GM23338 (cell line): ENCODE measurements around the gene PELI1.

Source experiments
- CREB1 ChIP-seq: fragments of 250-450 bp; sonication (Bioruptor Pico); IDR thresholded peaks from 2 replicates; pipeline ENCODE4 v1.5.0; 2020; ENCODE audit warnings: low read depth, mild to moderate bottlenecking, moderate library complexity
- CTCF ChIP-seq, 2 experiments: fragments of 200-600 bp in 1 of 2; sonication (generic) in 1 of 2; conservative IDR thresholded peaks; 2 replicates each; pipeline versions ENCODE4 v1.5.1 to v1.6.1; 2016 to 2017; ENCODE audit warnings: antibody characterized with exemption in 2 of 2, low read depth in 2 of 2, mild to moderate bottlenecking in 2 of 2, moderate library complexity in 1 of 2
- ETS1 ChIP-seq: IDR thresholded peaks from 2 replicates; pipeline ENCODE4 v1.6.1; 2016; ENCODE audit warnings: antibody characterized with exemption
- EZH2 ChIP-seq: fragments of 200-600 bp; sonication (generic); IDR thresholded peaks from one replicate; pipeline ENCODE4 v1.8.0; 2017; ENCODE audit warnings: antibody characterized with exemption, mild to moderate bottlenecking, low read depth; ENCODE audit not compliant: unreplicated experiment
- EZH2phosphoT487 ChIP-seq: fragments of 200-600 bp; sonication (generic); IDR thresholded peaks from one replicate; pipeline ENCODE4 v1.8.1; 2018; ENCODE audit warnings: antibody characterized with exemption; ENCODE audit not compliant: unreplicated experiment
- JUNB ChIP-seq: IDR thresholded peaks from one replicate; pipeline ENCODE4 v1.6.1; 2016; ENCODE audit warnings: antibody characterized with exemption; ENCODE audit not compliant: unreplicated experiment
- POLR2AphosphoS5 ChIP-seq: IDR thresholded peaks from 2 replicates; pipeline ENCODE4 v1.6.1; 2016; ENCODE audit warnings: antibody characterized with exemption, low read depth
- REST ChIP-seq: IDR thresholded peaks from one replicate; pipeline ENCODE4 v1.6.1; 2018; ENCODE audit warnings: antibody characterized with exemption; ENCODE audit not compliant: unreplicated experiment
- STAT1 ChIP-seq: IDR thresholded peaks from one replicate; pipeline ENCODE4 v1.6.1; 2016; ENCODE audit warnings: antibody characterized with exemption; ENCODE audit not compliant: unreplicated experiment
- ZNF114 ChIP-seq: fragments of 250-450 bp; sonication (Bioruptor Pico); IDR thresholded peaks from 2 replicates; pipeline ENCODE4 v1.5.0; 2020; ENCODE audit warnings: mild to moderate bottlenecking, moderate library complexity
- ZNF331 ChIP-seq: fragments of 250-450 bp; sonication (Bioruptor Pico); IDR thresholded peaks from 2 replicates; pipeline ENCODE4 v1.5.0; 2020; ENCODE audit warnings: low read depth, mild to moderate bottlenecking, moderate library complexity

- TF ChIP-seq CTCF (conservative IDR thresholded peaks at IDR 0.05; ENCODE audit: low read depth in 2 of 2): no peak
- TF ChIP-seq POLR2AphosphoS5: no peak
- TF ChIP-seq EZH2: no peak
- TF ChIP-seq JUNB: no peak
- TF ChIP-seq REST: no peak
- no peak for TF ChIP-seq STAT1
- no peak for TF ChIP-seq ZNF331
- no peak for TF ChIP-seq ZNF114 (CRISPR knock-in tag)
- TF ChIP-seq ETS1: no peak
- no peak for TF ChIP-seq EZH2phosphoT487
- no peak for TF ChIP-seq CREB1 (CRISPR knock-in tag)
These were observed 42.7 kb upstream of the PELI1 start for GRCh38 chr2:64186699-64187605.
